Measurements from ENCODE around the gene FKBP6. TPM values are rescaled to one million over a fixed set of nuclear protein-coding genes. Genes with fewer than 3 reads are reported as not detected.

Gene FKBP6
- total and polyA plus RNA-seq, 2 of the 13 experiments (the other 11 are each of a cell fraction or from before 2014, with no cell fraction given): 0.07 to 0.20 TPM

GRCh38 chr7:73308074-73308664, 19.8 kb upstream of the FKBP6 start (continued):
- no peak for TF ChIP-seq NFAT5 (CRISPR knock-in tag; IDR thresholded peaks at IDR 0.05)
- TF ChIP-seq ASH2L (IDR thresholded peaks at IDR 0.05; ENCODE audit: insufficient read length, low read depth, low read length): no peak
- no peak for TF ChIP-seq ZNF607 (CRISPR knock-in tag; IDR thresholded peaks at IDR 0.05; ENCODE audit: borderline replicate concordance)
- no peak for TF ChIP-seq BRCA1 (CRISPR knock-in tag; IDR thresholded peaks at IDR 0.05)
- 0 out of 2 replicates have a peak, but pooled peaks have one; percentile 32 for TF ChIP-seq ZNF484 (CRISPR knock-in tag; IDR thresholded peaks at IDR 0.05; ENCODE audit: borderline replicate concordance, low read depth)
- TF ChIP-seq ZBTB38 (CRISPR knock-in tag; IDR thresholded peaks at IDR 0.05): 0 out of 2 replicates have a peak, but pooled peaks have one; percentile 19
- TF ChIP-seq ZNF678 (CRISPR knock-in tag; IDR thresholded peaks at IDR 0.05): no peak
- TF ChIP-seq XBP1 (CRISPR knock-in tag; IDR thresholded peaks at IDR 0.05): no peak
- TF ChIP-seq, protein P1, sequence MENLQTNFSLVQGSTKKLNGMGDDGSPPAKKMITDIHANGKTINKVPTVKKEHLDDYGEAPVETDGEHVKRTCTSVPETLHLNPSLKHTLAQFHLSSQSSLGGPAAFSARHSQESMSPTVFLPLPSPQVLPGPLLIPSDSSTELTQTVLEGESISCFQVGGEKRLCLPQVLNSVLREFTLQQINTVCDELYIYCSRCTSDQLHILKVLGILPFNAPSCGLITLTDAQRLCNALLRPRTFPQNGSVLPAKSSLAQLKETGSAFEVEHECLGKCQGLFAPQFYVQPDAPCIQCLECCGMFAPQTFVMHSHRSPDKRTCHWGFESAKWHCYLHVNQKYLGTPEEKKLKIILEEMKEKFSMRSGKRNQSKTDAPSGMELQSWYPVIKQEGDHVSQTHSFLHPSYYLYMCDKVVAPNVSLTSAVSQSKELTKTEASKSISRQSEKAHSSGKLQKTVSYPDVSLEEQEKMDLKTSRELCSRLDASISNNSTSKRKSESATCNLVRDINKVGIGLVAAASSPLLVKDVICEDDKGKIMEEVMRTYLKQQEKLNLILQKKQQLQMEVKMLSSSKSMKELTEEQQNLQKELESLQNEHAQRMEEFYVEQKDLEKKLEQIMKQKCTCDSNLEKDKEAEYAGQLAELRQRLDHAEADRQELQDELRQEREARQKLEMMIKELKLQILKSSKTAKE (CRISPR knock-in tag; IDR thresholded peaks at IDR 0.05; ENCODE audit: borderline replicate concordance): no peak
- no peak for TF ChIP-seq SSRP1 (CRISPR knock-in tag; IDR thresholded peaks at IDR 0.05)
- 0 out of 2 replicates have a peak, but pooled peaks have one; percentile 22 for TF ChIP-seq KLF6 (CRISPR knock-in tag; IDR thresholded peaks at IDR 0.05)
- no peak for TF ChIP-seq SKI (IDR thresholded peaks at IDR 0.05; ENCODE audit: partially characterized antibody)
- no peak for TF ChIP-seq HDAC6 (IDR thresholded peaks at IDR 0.05; ENCODE audit: low read depth, low read length)
- no peak for TF ChIP-seq ZNF274 (CRISPR knock-in tag; IDR thresholded peaks at IDR 0.05)
- TF ChIP-seq ZNF615 (CRISPR knock-in tag; IDR thresholded peaks at IDR 0.05; ENCODE audit: borderline replicate concordance): no peak
- TF ChIP-seq SMAD3 (CRISPR knock-in tag; IDR thresholded peaks at IDR 0.05): no peak
- TF ChIP-seq HMGXB4 (CRISPR knock-in tag; IDR thresholded peaks at IDR 0.05; ENCODE audit: borderline replicate concordance in 1 of 2, low read depth in 1 of 2): no peak
- 0 out of 2 replicates have a peak, but pooled peaks have one; percentile 4 for TF ChIP-seq ZBTB26 (CRISPR knock-in tag; IDR thresholded peaks at IDR 0.05; ENCODE audit: borderline replicate concordance)
- no peak for TF ChIP-seq HNRNPLL (IDR thresholded peaks at IDR 0.05; ENCODE audit: low read depth, low read length, poor library complexity, severe bottlenecking)

Measured in HepG2 (cell line).